MG63 (cell line): ENCODE results near the gene MCM3. TPM values are rescaled to one million over a fixed set of nuclear protein-coding genes. Genes with fewer than 3 reads are reported as not detected.

Experiments used
- DNase-seq: peaks from one replicate; pipeline ENCODE4 v3.0.0-alpha.2; 2020
- H3K27me3 ChIP-seq: fragments of 250-450 bp; sonication (Bioruptor Pico); 2 replicates; pipeline ENCODE4 v1.5.1; 2020; ENCODE audit warnings: mild to moderate bottlenecking, moderate library complexity
- H3K36me3 ChIP-seq: fragments of 250-450 bp; sonication (Bioruptor Pico); 2 replicates; pipeline ENCODE4 v1.5.1; 2020; ENCODE audit warnings: mild to moderate bottlenecking, moderate library complexity
- H3K4me3 ChIP-seq: fragments of 250-450 bp; sonication (Bioruptor Pico); 2 replicates; pipeline ENCODE4 v1.5.1; 2020; ENCODE audit warnings: mild to moderate bottlenecking, moderate library complexity
- H3K9me3 ChIP-seq: fragments of 250-450 bp; sonication (Bioruptor Pico); 2 replicates; pipeline ENCODE4 v1.5.1; 2020; ENCODE audit warnings: mild to moderate bottlenecking, moderate library complexity
- total RNA-seq: library from RNA; depleted of rRNA; stranded (reverse); fragments of >200 nt; shearing (Covaris generic); gene quantifications from 2 replicates; pipeline ENCODE4 v1.2.3, GENCODE V29; 2014; ENCODE audit warnings: low replicate concordance

MCM3 gene
- total RNA-seq, 1 experiment from 2014 or later, result 1,027 TPM

GRCh38 chr6:52276130-52276529 lies 8.4 kb downstream of the MCM3 start:
- DNase-seq, result no peak
- Histone ChIP-seq H3K4me3 (no peak overlapping the region), H3K9me3 (no peaks in the 10 kb centered on the region), H3K36me3 (peaks cover 99% of the 10 kb centered on the region), H3K27me3 (no peaks in the 10 kb centered on the region)

GRCh38 chr6:52271852-52272460 lies 12.6 kb downstream of the MCM3 start:
- H3K36me3 ChIP-seq, result peaks cover 98% of the 10 kb centered on the region
- H3K9me3 ChIP-seq, result no peaks in the 10 kb centered on the region
- no peaks in the 10 kb centered on the region for H3K27me3 ChIP-seq
- H3K4me3 ChIP-seq, result no peak overlapping the region
- DNase-seq, result no peak

GRCh38 chr6:52263709-52264540 lies 20.6 kb downstream of the MCM3 start:
- Histone ChIP-seq H3K9me3 (no peaks in the 10 kb centered on the region), H3K27me3 (no peaks in the 10 kb centered on the region), H3K36me3 (peaks cover 88% of the 10 kb centered on the region), H3K4me3 (no peak overlapping the region)
- DNase-seq, result peak; percentile 86

GRCh38 chr6:52262620-52263344 lies 21.8 kb downstream of the MCM3 start:
- DNase-seq, result no peak
- peaks cover 76% of the 10 kb centered on the region for H3K36me3 ChIP-seq
- no peaks in the 10 kb centered on the region for H3K9me3 ChIP-seq
- no peak overlapping the region for H3K4me3 ChIP-seq
- no peaks in the 10 kb centered on the region for H3K27me3 ChIP-seq

DNA sequence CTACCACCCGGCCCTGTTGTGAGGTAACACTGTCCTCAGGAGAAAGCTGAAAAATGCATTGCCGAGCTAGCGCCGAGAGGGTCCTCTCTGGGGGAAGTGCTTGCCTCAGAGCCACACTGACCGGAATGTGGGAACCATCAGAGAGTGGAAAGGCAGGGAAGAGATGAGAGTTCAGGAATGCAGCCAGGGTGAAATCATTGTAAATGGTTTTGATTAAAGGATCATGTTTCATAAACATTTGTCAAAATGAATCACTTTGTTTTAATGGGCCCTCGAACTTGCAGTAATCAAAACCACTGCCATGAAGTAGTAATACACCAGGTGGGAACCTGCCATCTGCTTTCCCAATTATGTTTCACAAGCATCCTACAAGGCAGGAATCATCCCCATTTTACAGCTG lies 23.3 kb downstream of the MCM3 start:
- Histone ChIP-seq H3K36me3 (peaks cover 63% of the 10 kb centered on the region), H3K27me3 (no peaks in the 10 kb centered on the region), H3K9me3 (no peaks in the 10 kb centered on the region), H3K4me3 (no peak overlapping the region)
- DNase-seq, result peak; percentile 73

GRCh38 chr6:52260634-52261033 lies 23.9 kb downstream of the MCM3 start:
- DNase-seq, result no peak
- H3K36me3 ChIP-seq, result peaks cover 57% of the 10 kb centered on the region
- no peak overlapping the region for H3K4me3 ChIP-seq
- no peaks in the 10 kb centered on the region for H3K9me3 ChIP-seq
- 0 out of 2 replicates have a peak, but pooled peaks cover 2% of the 10 kb centered on the region for H3K27me3 ChIP-seq

DNA sequence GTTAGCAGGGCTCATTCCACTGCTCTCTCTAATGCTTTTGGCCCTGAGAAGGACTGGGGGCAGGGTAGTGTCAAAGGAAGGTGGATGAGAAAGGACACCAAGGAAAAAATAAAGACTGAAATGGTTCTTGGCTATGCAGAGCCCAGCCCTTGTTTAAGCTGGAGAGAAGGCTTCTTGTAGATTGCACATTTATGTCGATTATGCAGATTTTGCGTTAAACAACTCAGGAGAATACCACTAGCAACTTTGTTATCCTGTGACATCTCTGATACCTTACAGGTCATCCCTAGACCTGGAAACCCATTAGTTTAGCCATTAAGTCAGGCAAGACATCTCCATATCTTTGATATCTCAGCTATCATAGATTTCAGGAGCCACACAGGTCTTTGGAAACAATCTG lies 29.1 kb downstream of the MCM3 start:
- Histone ChIP-seq H3K9me3 (no peaks in the 10 kb centered on the region), H3K27me3 (peaks cover 43% of the 10 kb centered on the region), H3K36me3 (peaks cover 5% of the 10 kb centered on the region), H3K4me3 (no peak overlapping the region)
- no peak for DNase-seq

DNA sequence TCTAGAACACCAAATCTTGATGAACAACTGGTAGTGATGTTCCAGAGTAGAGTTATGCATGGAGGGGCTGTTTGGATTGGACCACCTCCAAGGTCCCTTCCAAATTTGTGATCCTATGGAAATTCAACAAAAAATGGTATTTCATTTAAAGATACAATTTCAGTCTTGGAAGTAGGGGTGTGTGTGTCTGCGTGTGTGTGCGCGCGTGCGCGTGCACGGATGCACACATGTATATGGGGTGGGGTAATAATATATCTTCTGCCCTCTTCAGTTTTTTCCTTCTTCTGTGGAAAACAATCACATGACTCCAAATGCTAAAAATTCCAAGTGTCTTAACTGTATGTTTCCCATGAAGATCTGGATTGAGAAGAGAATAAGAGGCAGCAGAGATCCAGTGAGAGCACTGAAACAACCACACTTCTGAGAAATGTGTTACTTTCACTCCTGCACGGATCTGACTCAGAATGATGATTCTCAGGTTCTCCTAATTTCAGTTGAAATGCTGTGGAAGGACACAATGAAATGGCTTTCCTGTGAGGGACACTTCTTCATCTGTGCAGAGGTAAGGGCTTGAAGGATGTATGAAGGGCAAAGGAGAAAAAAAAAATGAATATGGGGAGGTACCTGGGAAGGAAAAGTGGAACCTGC lies 29.7 kb downstream of the MCM3 start:
- Histone ChIP-seq H3K4me3 (no peak overlapping the region), H3K9me3 (no peaks in the 10 kb centered on the region), H3K27me3 (peaks cover 49% of the 10 kb centered on the region), H3K36me3 (peaks cover 4% of the 10 kb centered on the region; the same call in 1 of the 2 replicates)
- DNase-seq, result no peak

- H3K27me3 ChIP-seq, result peaks cover 62% of the 10 kb centered on the region
- H3K4me3 ChIP-seq, result no peak overlapping the region
- no peaks in the 10 kb centered on the region for H3K9me3 ChIP-seq
- DNase-seq, result peak; percentile 82
- no peaks in the 10 kb centered on the region for H3K36me3 ChIP-seq
These were observed 31.0 kb downstream of the MCM3 start for GRCh38 chr6:52253494-52253893.

DNA sequence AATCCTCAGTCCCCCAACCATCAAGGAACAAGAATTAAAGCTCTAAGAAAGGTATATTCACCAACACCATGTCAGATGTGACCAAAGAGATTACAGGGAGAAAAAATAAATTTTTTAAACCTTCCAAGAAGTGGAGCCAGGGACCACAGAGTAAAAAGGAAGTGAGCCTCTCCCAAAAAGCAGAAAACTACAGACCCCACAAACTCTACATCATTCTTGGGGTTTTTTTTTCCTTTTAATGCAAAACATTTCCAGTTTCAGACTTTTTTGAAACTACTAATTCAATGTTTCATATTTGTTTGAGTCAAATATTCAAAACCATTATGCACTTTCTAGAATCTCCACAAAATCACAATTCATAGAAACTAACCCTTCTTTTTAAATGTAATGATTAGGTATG lies 33.4 kb downstream of the MCM3 start:
- H3K36me3 ChIP-seq, result no peaks in the 10 kb centered on the region
- no peak for DNase-seq
- peaks cover 79% of the 10 kb centered on the region for H3K27me3 ChIP-seq
- no peaks in the 10 kb centered on the region for H3K9me3 ChIP-seq
- H3K4me3 ChIP-seq, result no peak overlapping the region

GRCh38 chr6:52249078-52249477 lies 35.5 kb downstream of the MCM3 start:
- Histone ChIP-seq H3K27me3 (peaks cover 85% of the 10 kb centered on the region), H3K4me3 (no peak overlapping the region)
- DNase-seq, result no peak

DNA sequence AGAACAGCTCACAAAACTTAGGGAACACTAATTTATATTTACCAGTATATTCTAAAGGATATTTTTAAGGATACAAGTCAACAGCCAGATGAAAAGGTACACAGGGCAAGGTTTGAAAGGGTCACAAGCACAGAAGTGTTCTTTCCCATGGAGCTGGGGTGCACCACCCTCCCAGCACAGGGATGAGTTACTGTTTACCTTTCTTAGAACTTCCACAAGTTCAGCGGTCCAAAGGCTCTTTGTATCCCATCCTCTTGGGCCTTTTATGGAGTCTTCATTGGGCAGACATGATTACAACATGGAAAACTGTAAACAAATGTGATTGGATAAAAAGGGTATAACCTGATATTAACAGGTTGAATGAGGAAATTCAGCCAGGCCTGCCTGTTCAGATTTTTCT lies 39.1 kb downstream of the MCM3 start:
- Histone ChIP-seq H3K9me3 (no peaks in the 10 kb centered on the region), H3K27me3 (peaks cover 65% of the 10 kb centered on the region), H3K4me3 (no peak overlapping the region), H3K36me3 (no peaks in the 10 kb centered on the region)
- no peak for DNase-seq

More at GRCh38 chr6:52249078-52249477, 35.5 kb downstream of the MCM3 start:
- H3K36me3 ChIP-seq, result no peaks in the 10 kb centered on the region
- no peaks in the 10 kb centered on the region for H3K9me3 ChIP-seq

GRCh38 chr6:52244400-52244799 lies 40.1 kb downstream of the MCM3 start, which contains the start of gene IL17F:
Gene IL17F, minus strand, starts transcription at chr6:52244500. Its CDS starts 71 bp downstream, at chr6:52244429.
- H3K9me3 ChIP-seq, result no peaks in the 10 kb centered on the region
- peaks cover 58% of the 10 kb centered on the region for H3K27me3 ChIP-seq
- H3K4me3 ChIP-seq, result no peak within 1 kb of the TSS
- DNase-seq, result no peak
- H3K36me3 ChIP-seq, result no peaks in the 10 kb centered on the region

DNA sequence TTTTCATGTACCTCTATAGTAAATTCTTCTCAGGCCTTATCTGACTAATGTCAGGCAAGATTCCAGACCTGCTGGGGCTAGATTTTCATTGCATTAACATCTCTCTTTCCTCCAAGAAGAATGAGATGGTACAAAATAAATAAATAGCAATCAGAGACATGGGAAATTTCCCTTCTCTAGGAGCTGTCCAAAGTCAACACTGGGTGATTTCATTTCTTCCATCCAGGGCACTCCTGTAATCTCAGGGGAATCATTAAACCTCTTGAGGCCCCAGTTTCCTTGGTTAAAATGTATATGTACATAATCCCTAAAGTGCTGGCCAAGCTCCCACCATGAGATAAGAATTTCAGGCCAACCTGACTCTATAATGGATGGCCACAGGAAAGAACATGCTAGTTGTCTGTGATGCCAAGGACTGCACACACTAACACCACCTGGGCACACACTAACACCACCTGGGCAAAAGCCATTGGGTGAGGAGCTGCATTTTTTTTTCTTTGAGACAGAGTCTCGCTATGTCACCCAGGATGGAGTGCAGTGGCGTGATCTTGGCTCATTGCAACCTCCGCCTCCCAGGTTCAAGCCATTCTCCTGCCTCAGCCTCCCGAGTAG lies 41.2 kb downstream of the MCM3 start:
- Histone ChIP-seq H3K9me3 (no peaks in the 10 kb centered on the region), H3K4me3 (no peak overlapping the region), H3K27me3 (peaks cover 59% of the 10 kb centered on the region), H3K36me3 (no peaks in the 10 kb centered on the region)
- DNase-seq, result peak; percentile 80

- Histone ChIP-seq H3K36me3 (no peaks in the 10 kb centered on the region), H3K9me3 (no peaks in the 10 kb centered on the region), H3K27me3 (peaks cover 59% of the 10 kb centered on the region), H3K4me3 (no peak overlapping the region)
- DNase-seq, result no peak
These were observed 42.7 kb downstream of the MCM3 start for GRCh38 chr6:52241819-52242218.

- DNase-seq, result peak; percentile 95
- Histone ChIP-seq H3K4me3 (no peak overlapping the region), H3K36me3 (no peaks in the 10 kb centered on the region), H3K27me3 (peaks cover 44% of the 10 kb centered on the region), H3K9me3 (no peaks in the 10 kb centered on the region)
These were observed 50.3 kb downstream of the MCM3 start for GRCh38 chr6:52233975-52234823.
